Activated CD8-positive, alpha-beta T cell treated with anti-CD3 and anti-CD28 coated beads for 36 hours (primary cell): ENCODE results near the gene OR10C1. TPM values are rescaled to one million over a fixed set of nuclear protein-coding genes. Genes with fewer than 3 reads are reported as not detected.

Source experiments
- ATAC-seq: fragments of 200-7000 bp; cut with Tn5 transposase; one replicate; pipeline ENCODE4 v1.10.0; 2021; ENCODE audit warnings: mild to moderate bottlenecking, moderate library complexity
- CTCF ChIA-PET: fragments of 350-600 bp; sonication (Branson Sonifier 250); formaldehyde crosslinking; loops from one replicate; lab custom pipeline; 2021; ENCODE audit warnings: antibody characterized with exemption; lab: Charles Lee
- POLR2A ChIA-PET: fragments of 350-600 bp; sonication (Branson Sonifier 250); formaldehyde crosslinking; loops from one replicate; lab custom pipeline; 2021; ENCODE audit warnings: antibody characterized with exemption; lab: Charles Lee
- DNase-seq: peaks from one replicate; pipeline ENCODE4 v3.0.0-alpha.2; 2020
- H3K27ac Mint-ChIP-seq: one replicate; pipeline ENCODE4 v1.8.0; 2021; ENCODE audit warnings: mild to moderate bottlenecking, mixed read lengths
- H3K27me3 Mint-ChIP-seq: one replicate; pipeline ENCODE4 v1.8.0; 2021; ENCODE audit warnings: mixed read lengths
- H3K36me3 Mint-ChIP-seq: one replicate; pipeline ENCODE4 v1.8.0; 2021; ENCODE audit warnings: low read depth, mixed read lengths
- H3K4me1 Mint-ChIP-seq: one replicate; pipeline ENCODE4 v1.8.0; 2021; ENCODE audit warnings: low read depth, mixed read lengths
- H3K4me3 Mint-ChIP-seq: one replicate; pipeline ENCODE4 v1.8.0; 2021; ENCODE audit warnings: mild to moderate bottlenecking, moderate library complexity, mixed read lengths
- H3K9me3 Mint-ChIP-seq: one replicate; pipeline ENCODE4 v1.8.0; 2021; ENCODE audit warnings: mixed read lengths
- CTCF ChIP-seq: fragments of 200-600 bp; IDR thresholded peaks from one replicate; pipeline ENCODE4 v1.8.0; 2022; ENCODE audit warnings: antibody characterized with exemption, mild to moderate bottlenecking
- intact Hi-C: fragments of 100-400 bp; cut with micrococcal nuclease; formaldehyde crosslinking; loops from one replicate; pipeline ENCODE4 v1.10.0; 2022
- total RNA-seq, 2 experiments: library from RNA; stranded (reverse); gene quantifications; one replicate each; pipeline ENCODE4 v1.2.3, GENCODE V29; 2021

The OR10C1 gene
- total RNA-seq, 2 experiments from 2014 or later = not detected

- ChIA-PET POLR2A (no interaction called here), CTCF (no interaction called here)
- no peaks in the 10 kb centered on the region for H3K4me1 Mint-ChIP-seq
- DNase-seq = no peak
- intact Hi-C loops = no loop called here
- TF ChIP-seq CTCF = no peak
- H3K36me3 Mint-ChIP-seq = no peaks in the 10 kb centered on the region
- no peak overlapping the region for H3K4me3 Mint-ChIP-seq
- no peaks in the 10 kb centered on the region for H3K9me3 Mint-ChIP-seq
- H3K27me3 Mint-ChIP-seq = peaks cover 9% of the 10 kb centered on the region
- no peak overlapping the region for H3K27ac Mint-ChIP-seq
- ATAC-seq = no peak
These were observed 44.6 kb downstream of the OR10C1 start for GRCh38 chr6:29483735-29484134.

GRCh38 chr6:29486577-29486976, 47.5 kb downstream of the OR10C1 start:
- ChIA-PET CTCF (no interaction called here), POLR2A (interaction anchor here (1.1 kb wide), 1 partner anchor 9 kb away, joined by 4 read pairs; no protein-coding TSS in a partner anchor)
- Mint-ChIP-seq H3K9me3 (no peaks in the 10 kb centered on the region), H3K27ac (no peak overlapping the region), H3K4me3 (no peak overlapping the region), H3K27me3 (peaks cover 16% of the 10 kb centered on the region), H3K4me1 (no peaks in the 10 kb centered on the region), H3K36me3 (no peaks in the 10 kb centered on the region)
- no peak for DNase-seq
- intact Hi-C loops = no loop called here
- TF ChIP-seq CTCF = no peak
- no peak for ATAC-seq

GRCh38 chr6:29487131-29487530, 48.0 kb downstream of the OR10C1 start:
- Mint-ChIP-seq H3K9me3 (no peaks in the 10 kb centered on the region), H3K27ac (no peak overlapping the region), H3K4me3 (no peak overlapping the region), H3K27me3 (peaks cover 15% of the 10 kb centered on the region), H3K36me3 (no peaks in the 10 kb centered on the region), H3K4me1 (no peaks in the 10 kb centered on the region)
- ATAC-seq (no peak), DNase-seq (no peak)
- intact Hi-C loops = no loop called here
- CTCF ChIA-PET = no interaction called here
- POLR2A ChIA-PET = no interaction called here
- TF ChIP-seq CTCF = no peak

GRCh38 chr6:29487660-29488059, 48.6 kb downstream of the OR10C1 start, which contains the start of gene MAS1L:
MAS1L (minus strand) TSS chr6:29487956; CDS start chr6:29487902, 54 bp downstream.
- no peaks in the 10 kb centered on the region for H3K9me3 Mint-ChIP-seq
- no peaks in the 10 kb centered on the region for H3K36me3 Mint-ChIP-seq
- ChIA-PET POLR2A (interaction anchor here (0.6 kb wide), 1 partner anchor 143 kb away, joined by 3 read pairs; no protein-coding TSS in a partner anchor), CTCF (no interaction called here)
- intact Hi-C loops = no loop called here
- no peak for ATAC-seq
- DNase-seq = no peak
- no peak within 1 kb of the TSS for H3K27ac Mint-ChIP-seq
- H3K27me3 Mint-ChIP-seq = peaks cover 15% of the 10 kb centered on the region
- no peak for TF ChIP-seq CTCF
- no peak within 1 kb of the TSS for H3K4me3 Mint-ChIP-seq
- no peaks in the 10 kb centered on the region for H3K4me1 Mint-ChIP-seq

GRCh38 chr6:29488874-29489273, 49.8 kb downstream of the OR10C1 start:
- Mint-ChIP-seq H3K36me3 (no peaks in the 10 kb centered on the region), H3K4me3 (no peak overlapping the region), H3K4me1 (no peaks in the 10 kb centered on the region), H3K27me3 (peaks cover 19% of the 10 kb centered on the region), H3K27ac (no peak overlapping the region), H3K9me3 (no peaks in the 10 kb centered on the region)
- ChIA-PET POLR2A (no interaction called here), CTCF (interaction anchor here (1.5 kb wide), 1 partner anchor 165 kb away, joined by 5 read pairs; no protein-coding TSS in a partner anchor)
- intact Hi-C loops = no loop called here
- DNase-seq (no peak), ATAC-seq (no peak)
- TF ChIP-seq CTCF = no peak
